IPS-18a (cell line): Measurements from ENCODE around the gene PSD.

Experiments used
- H3K27ac ChIP-seq: one replicate; pipeline ENCODE4 v1.5.1; 2013; ENCODE audit warnings: low read length
- H3K27me3 ChIP-seq: one replicate; pipeline ENCODE4 v1.6.1; 2013; ENCODE audit warnings: mild to moderate bottlenecking, low read length; ENCODE audit not compliant: control insufficient read depth, insufficient read depth
- H3K36me3 ChIP-seq: one replicate; pipeline ENCODE4 v1.6.1; 2013; ENCODE audit warnings: low read depth, low read length; ENCODE audit not compliant: control insufficient read depth
- H3K4me1 ChIP-seq: one replicate; pipeline ENCODE4 v1.6.1; 2013; ENCODE audit warnings: low read depth, low read length; ENCODE audit not compliant: control insufficient read depth
- H3K4me3 ChIP-seq: one replicate; pipeline ENCODE4 v1.5.1; 2013; ENCODE audit warnings: low read length
- H3K9ac ChIP-seq: one replicate; pipeline ENCODE4 v1.6.1; 2013; ENCODE audit warnings: mild to moderate bottlenecking, low read length, moderate library complexity
- H3K9me3 ChIP-seq: one replicate; pipeline ENCODE4 v1.6.1; 2013; ENCODE audit warnings: low read depth, low read length; ENCODE audit not compliant: control insufficient read depth

Gene PSD

GRCh38 chr10:102418622-102419268, at the start of gene PSD:
Gene PSD, minus strand, starts transcription at chr10:102418785. Its CDS starts 1,747 bp downstream, at chr10:102417038.
- no peak within 1 kb of the TSS for H3K27ac ChIP-seq
- no peaks in the 10 kb centered on the region for H3K36me3 ChIP-seq
- peaks cover 14% of the 10 kb centered on the region for H3K27me3 ChIP-seq
- H3K4me1 ChIP-seq: peaks cover 5% of the 10 kb centered on the region
- no peaks in the 10 kb centered on the region for H3K9me3 ChIP-seq
- peak within 1 kb of the TSS; percentile 84 for H3K4me3 ChIP-seq
- peak within 1 kb of the TSS; percentile 0 for H3K9ac ChIP-seq

- no peak overlapping the region for H3K27ac ChIP-seq
- no peaks in the 10 kb centered on the region for H3K9me3 ChIP-seq
- peaks cover 3% of the 10 kb centered on the region for H3K36me3 ChIP-seq
- no peak overlapping the region for H3K9ac ChIP-seq
- peaks cover 7% of the 10 kb centered on the region for H3K4me1 ChIP-seq
- H3K4me3 ChIP-seq: no peak overlapping the region
- H3K27me3 ChIP-seq: peaks cover 7% of the 10 kb centered on the region
Observed at GRCh38 chr10:102467971-102468438, 49.4 kb upstream of the PSD start.

DNA sequence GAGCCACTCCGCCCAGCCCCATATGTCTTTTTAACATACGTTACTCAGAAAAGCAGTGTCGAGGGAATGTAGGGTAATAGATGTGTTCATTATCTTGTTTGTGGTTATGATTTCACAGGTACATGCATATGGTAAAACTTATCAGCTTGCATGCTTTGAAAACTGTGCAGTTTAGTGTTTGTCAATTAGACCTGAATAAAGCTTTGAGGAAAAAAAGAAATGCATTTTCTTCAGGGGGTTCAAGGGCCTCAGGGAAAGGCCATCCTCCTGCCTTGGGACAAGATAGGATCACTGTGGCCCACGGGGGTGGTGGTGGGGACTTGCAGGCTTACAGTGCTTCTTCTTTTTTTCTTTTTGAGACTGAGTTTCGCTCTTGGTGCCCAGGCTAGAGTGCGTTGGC, 48.7 kb upstream of the PSD start:
- no peak overlapping the region for H3K4me3 ChIP-seq
- H3K4me1 ChIP-seq: peaks cover 12% of the 10 kb centered on the region
- no peak overlapping the region for H3K9ac ChIP-seq
- H3K36me3 ChIP-seq: peaks cover 3% of the 10 kb centered on the region
- no peaks in the 10 kb centered on the region for H3K9me3 ChIP-seq
- peaks cover 13% of the 10 kb centered on the region for H3K27me3 ChIP-seq
- H3K27ac ChIP-seq: no peak overlapping the region

- H3K27me3 ChIP-seq: peaks cover 18% of the 10 kb centered on the region
- no peak overlapping the region for H3K27ac ChIP-seq
- H3K9me3 ChIP-seq: no peaks in the 10 kb centered on the region
- no peaks in the 10 kb centered on the region for H3K36me3 ChIP-seq
- peaks cover 26% of the 10 kb centered on the region for H3K4me1 ChIP-seq
- no peak overlapping the region for H3K4me3 ChIP-seq
- H3K9ac ChIP-seq: no peak overlapping the region
Observed at GRCh38 chr10:102465466-102465865, 46.9 kb upstream of the PSD start.

DNA sequence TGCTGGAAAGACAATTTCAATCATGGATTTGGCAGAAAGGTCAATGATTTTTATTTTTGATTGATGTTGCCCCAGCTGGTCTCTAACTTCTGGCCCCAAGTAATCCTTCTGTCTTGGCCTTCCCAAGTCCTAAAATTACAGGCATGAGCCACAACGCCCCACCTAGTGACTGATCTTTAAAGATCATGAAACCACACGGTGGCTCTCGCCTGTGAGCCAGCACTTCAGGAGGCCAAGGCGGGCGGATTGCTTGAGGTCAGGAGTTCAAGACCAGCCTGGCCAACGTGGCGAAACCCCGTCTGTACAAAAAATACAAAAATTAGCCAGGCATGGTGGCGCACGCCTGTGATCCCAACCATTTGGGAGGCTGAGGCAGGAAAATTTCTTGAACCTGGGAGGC, 45.4 kb upstream of the PSD start:
- Histone ChIP-seq H3K36me3 (no peaks in the 10 kb centered on the region), H3K27ac (no peak overlapping the region), H3K27me3 (peaks cover 18% of the 10 kb centered on the region), H3K9ac (no peak overlapping the region), H3K4me3 (no peak overlapping the region), H3K9me3 (no peaks in the 10 kb centered on the region), H3K4me1 (peaks cover 26% of the 10 kb centered on the region)

DNA sequence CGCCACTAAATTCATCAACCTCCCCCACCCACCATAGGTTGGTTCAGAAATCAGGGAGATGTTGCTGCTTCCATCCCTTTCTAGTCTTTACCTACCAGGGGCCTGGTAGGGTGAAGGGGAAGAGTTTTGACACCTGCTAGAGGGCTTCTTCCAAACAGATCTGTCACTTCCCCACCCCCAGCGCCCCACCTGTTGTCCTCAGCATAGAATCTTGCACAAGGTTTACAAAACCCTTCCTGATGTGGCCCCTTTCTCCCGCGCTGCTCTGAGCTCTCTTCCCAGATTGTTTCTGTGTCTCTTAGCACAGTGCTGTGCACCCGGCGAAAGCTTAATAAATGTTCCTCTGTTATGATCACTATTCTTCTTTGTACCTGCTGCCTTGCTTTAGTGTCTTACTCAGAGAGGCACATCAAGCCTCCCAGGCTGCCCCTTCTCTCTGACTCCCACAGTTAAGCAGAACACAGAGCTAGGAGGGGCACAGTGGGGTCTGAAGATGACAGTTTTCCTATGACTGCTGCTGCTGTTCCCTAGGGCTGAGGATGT, 44.0 kb upstream of the PSD start:
- Histone ChIP-seq H3K36me3 (no peaks in the 10 kb centered on the region), H3K27me3 (peaks cover 18% of the 10 kb centered on the region), H3K9me3 (no peaks in the 10 kb centered on the region), H3K27ac (no peak overlapping the region), H3K4me1 (peaks cover 26% of the 10 kb centered on the region), H3K9ac (no peak overlapping the region), H3K4me3 (peak overlapping the region; percentile 84)

DNA sequence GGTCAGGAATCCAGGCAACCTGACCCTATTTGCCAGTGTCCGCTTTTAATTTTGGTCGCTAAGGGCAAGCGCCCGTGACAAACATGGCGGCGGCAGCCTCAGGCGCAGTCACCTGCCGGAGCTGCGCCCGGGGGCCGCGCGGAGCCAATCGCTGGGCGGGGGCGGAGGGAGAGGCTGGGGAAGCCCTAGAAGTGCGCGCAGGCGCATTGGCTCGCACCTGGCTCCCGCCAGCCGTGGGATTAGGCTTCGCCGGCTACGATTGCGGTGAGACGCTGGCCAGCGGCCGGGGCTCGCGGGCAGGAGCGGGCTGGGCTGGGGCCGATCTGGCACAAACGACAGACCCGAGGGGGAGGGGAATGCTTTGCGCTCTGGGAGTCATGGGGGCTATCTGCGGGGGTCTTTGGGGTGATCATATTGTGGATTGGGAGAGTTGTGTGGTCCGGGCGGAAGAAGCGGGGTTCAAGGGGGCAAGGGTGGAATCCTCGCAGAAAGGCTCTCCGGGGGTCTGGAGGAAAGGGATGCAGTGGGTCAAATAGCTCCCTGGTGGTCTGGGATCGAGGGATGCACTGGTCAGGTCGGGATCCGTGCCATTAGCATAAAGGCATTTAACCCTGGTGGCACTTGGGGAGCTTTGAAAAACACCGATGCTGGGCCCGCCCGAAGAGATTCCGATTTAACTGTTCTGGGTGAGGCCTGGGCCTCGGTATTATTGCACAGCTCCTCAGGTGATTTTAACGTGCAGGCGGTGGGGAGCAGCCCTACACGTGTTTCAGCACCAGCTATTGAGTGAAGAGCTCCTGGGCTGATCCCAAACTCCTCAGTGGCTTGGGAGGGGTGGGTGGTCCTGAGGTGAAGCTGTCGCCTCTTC, 42.8 kb upstream of the PSD start:
- H3K27me3 ChIP-seq: peaks cover 18% of the 10 kb centered on the region
- peak overlapping the region; percentile 84 for H3K4me3 ChIP-seq
- H3K4me1 ChIP-seq: peaks cover 26% of the 10 kb centered on the region
- no peaks in the 10 kb centered on the region for H3K9me3 ChIP-seq
- peak overlapping the region; percentile 64 for H3K9ac ChIP-seq
- no peaks in the 10 kb centered on the region for H3K36me3 ChIP-seq
- H3K27ac ChIP-seq: peak overlapping the region; percentile 88

- Histone ChIP-seq H3K9ac (peak overlapping the region; percentile 64), H3K27ac (peak overlapping the region; percentile 88)
Observed at GRCh38 chr10:102460836-102461186, 42.2 kb upstream of the PSD start.

GRCh38 chr10:102458656-102459055, 40.1 kb upstream of the PSD start:
- Histone ChIP-seq H3K36me3 (no peaks in the 10 kb centered on the region), H3K4me1 (peaks cover 46% of the 10 kb centered on the region), H3K27me3 (peaks cover 17% of the 10 kb centered on the region), H3K4me3 (no peak overlapping the region), H3K9ac (no peak overlapping the region), H3K27ac (no peak overlapping the region), H3K9me3 (no peaks in the 10 kb centered on the region)

More at GRCh38 chr10:102460836-102461186, 42.2 kb upstream of the PSD start:
- peaks cover 18% of the 10 kb centered on the region for H3K27me3 ChIP-seq
- peaks cover 30% of the 10 kb centered on the region for H3K4me1 ChIP-seq
- peak overlapping the region; percentile 84 for H3K4me3 ChIP-seq
- no peaks in the 10 kb centered on the region for H3K36me3 ChIP-seq
- no peaks in the 10 kb centered on the region for H3K9me3 ChIP-seq

- Histone ChIP-seq H3K9ac (no peak overlapping the region), H3K27me3 (peaks cover 8% of the 10 kb centered on the region), H3K36me3 (peaks cover 2% of the 10 kb centered on the region), H3K9me3 (no peaks in the 10 kb centered on the region), H3K27ac (no peak overlapping the region), H3K4me3 (no peak overlapping the region), H3K4me1 (peaks cover 42% of the 10 kb centered on the region)
Observed at GRCh38 chr10:102457591-102458150, 39.1 kb upstream of the PSD start.

GRCh38 chr10:102455893-102456471, 37.4 kb upstream of the PSD start:
- Histone ChIP-seq H3K27ac (peak overlapping the region; percentile 26), H3K9ac (no peak overlapping the region), H3K9me3 (no peaks in the 10 kb centered on the region), H3K36me3 (peaks cover 4% of the 10 kb centered on the region), H3K4me3 (no peak overlapping the region), H3K4me1 (peaks cover 29% of the 10 kb centered on the region), H3K27me3 (no peaks in the 10 kb centered on the region)
